ENCODE data around the gene OLFM4.

The OLFM4 gene

GRCh38 chr13:53088871-53089270 lies 60.3 kb downstream of the OLFM4 start:
- Histone ChIP-seq H3K27ac (ENCODE audit: low read depth, low read length) (no peak overlapping the region), H3K27me3 (ENCODE audit: control insufficient read depth, insufficient read depth, low read length) (no peaks in the 10 kb centered on the region), H3K4me3 (ENCODE audit: low read length) (no peak overlapping the region), H3K36me3 (ENCODE audit: control insufficient read depth, insufficient read depth, low read length) (no peaks in the 10 kb centered on the region), H3K4me1 (ENCODE audit: control insufficient read depth, insufficient read depth, low read length) (no peaks in the 10 kb centered on the region), H3K9ac (ENCODE audit: low read length) (no peak overlapping the region)

- no peaks in the 10 kb centered on the region for H3K36me3 ChIP-seq (ENCODE audit: control insufficient read depth, insufficient read depth, low read length)
- no peak overlapping the region for H3K27ac ChIP-seq (ENCODE audit: low read depth, low read length)
- H3K27me3 ChIP-seq (ENCODE audit: control insufficient read depth, insufficient read depth, low read length) = no peaks in the 10 kb centered on the region
- no peak overlapping the region for H3K9ac ChIP-seq (ENCODE audit: low read length)
- H3K4me3 ChIP-seq (ENCODE audit: low read length) = no peak overlapping the region
- H3K4me1 ChIP-seq (ENCODE audit: control insufficient read depth, insufficient read depth, low read length) = no peaks in the 10 kb centered on the region
Observed at GRCh38 chr13:53089951-53090350, 61.3 kb downstream of the OLFM4 start.

- Histone ChIP-seq H3K4me1 (ENCODE audit: control insufficient read depth, insufficient read depth, low read length) (no peaks in the 10 kb centered on the region), H3K4me3 (ENCODE audit: low read length) (no peak overlapping the region), H3K36me3 (ENCODE audit: control insufficient read depth, insufficient read depth, low read length) (no peaks in the 10 kb centered on the region), H3K9ac (ENCODE audit: low read length) (no peak overlapping the region), H3K27me3 (ENCODE audit: control insufficient read depth, insufficient read depth, low read length) (no peaks in the 10 kb centered on the region), H3K27ac (ENCODE audit: low read depth, low read length) (no peak overlapping the region)
Observed at GRCh38 chr13:53090461-53090860, 61.8 kb downstream of the OLFM4 start.

- no peaks in the 10 kb centered on the region for H3K36me3 ChIP-seq (ENCODE audit: control insufficient read depth, insufficient read depth, low read length)
- no peaks in the 10 kb centered on the region for H3K27me3 ChIP-seq (ENCODE audit: control insufficient read depth, insufficient read depth, low read length)
- no peak overlapping the region for H3K27ac ChIP-seq (ENCODE audit: low read depth, low read length)
- H3K9ac ChIP-seq (ENCODE audit: low read length) = no peak overlapping the region
- H3K4me3 ChIP-seq (ENCODE audit: low read length) = no peak overlapping the region
- no peaks in the 10 kb centered on the region for H3K4me1 ChIP-seq (ENCODE audit: control insufficient read depth, insufficient read depth, low read length)
Observed at GRCh38 chr13:53092931-53093330, 64.3 kb downstream of the OLFM4 start.

- H3K36me3 ChIP-seq (ENCODE audit: control insufficient read depth, insufficient read depth, low read length) = no peaks in the 10 kb centered on the region
- H3K4me1 ChIP-seq (ENCODE audit: control insufficient read depth, insufficient read depth, low read length) = no peaks in the 10 kb centered on the region
- H3K27me3 ChIP-seq (ENCODE audit: control insufficient read depth, insufficient read depth, low read length) = no peaks in the 10 kb centered on the region
- no peak overlapping the region for H3K9ac ChIP-seq (ENCODE audit: low read length)
- H3K4me3 ChIP-seq (ENCODE audit: low read length) = no peak overlapping the region
- H3K27ac ChIP-seq (ENCODE audit: low read depth, low read length) = no peak overlapping the region
Observed at GRCh38 chr13:53098455-53098854, 69.8 kb downstream of the OLFM4 start.

GRCh38 chr13:53100394-53101063 lies 71.9 kb downstream of the OLFM4 start:
- Histone ChIP-seq H3K4me1 (ENCODE audit: control insufficient read depth, insufficient read depth, low read length) (no peaks in the 10 kb centered on the region), H3K36me3 (ENCODE audit: control insufficient read depth, insufficient read depth, low read length) (no peaks in the 10 kb centered on the region), H3K27me3 (ENCODE audit: control insufficient read depth, insufficient read depth, low read length) (no peaks in the 10 kb centered on the region), H3K27ac (ENCODE audit: low read depth, low read length) (no peak overlapping the region), H3K4me3 (ENCODE audit: low read length) (no peak overlapping the region), H3K9ac (ENCODE audit: low read length) (no peak overlapping the region)

Measured in rectal smooth muscle tissue (tissue), 1 donor.